Activated naive CD4-positive, alpha-beta T cell (primary cell): ENCODE data around the gene PSMF1.
"Not testable (repeated sequence)": the region's sequence is repeated elsewhere in the genome, so short reads cannot be mapped to it uniquely, and the experiment has no call there.

ENCODE experiments used
- DNase-seq, 4 experiments: peaks; one replicate each; lab custom pipeline; 2025; lab: John Stamatoyannopoulos, UW

The PSMF1 gene

GRCh38 chr20:1122388-1123315 is 4.2 kb downstream of the PSMF1 start:
- DNase-seq: no peak

- no peak for DNase-seq
Observed at GRCh38 chr20:1123666-1124065, 5.3 kb downstream of the PSMF1 start.

- DNase-seq: no peak
Observed at GRCh38 chr20:1124421-1124820, 6.0 kb downstream of the PSMF1 start.

GRCh38 chr20:1125277-1125676 is 6.9 kb downstream of the PSMF1 start:
- no peak for DNase-seq

GRCh38 chr20:1127840-1128239 is 9.4 kb downstream of the PSMF1 start:
- DNase-seq: no peak

GRCh38 chr20:1130058-1130694 is 11.8 kb downstream of the PSMF1 start:
- DNase-seq: no peak

GRCh38 chr20:1130847-1131246 is 12.4 kb downstream of the PSMF1 start:
- no peak for DNase-seq

- DNase-seq: no peak
Observed at GRCh38 chr20:1131354-1131753, 13.0 kb downstream of the PSMF1 start.

GRCh38 chr20:1134355-1134754 is 16.0 kb downstream of the PSMF1 start:
- DNase-seq: no peak

GRCh38 chr20:1134836-1135235 is 16.4 kb downstream of the PSMF1 start:
- no peak for DNase-seq

- DNase-seq: no peak
Observed at GRCh38 chr20:1137236-1137635, 18.8 kb downstream of the PSMF1 start.

- DNase-seq: no peak
Observed at GRCh38 chr20:1144401-1145172, 26.2 kb downstream of the PSMF1 start.

GRCh38 chr20:1146957-1147356 is 28.6 kb downstream of the PSMF1 start:
- DNase-seq: no peak

GRCh38 chr20:1149812-1150211 is 31.4 kb downstream of the PSMF1 start:
- not testable (repeated sequence) for DNase-seq

GRCh38 chr20:1150218-1150617 is 31.8 kb downstream of the PSMF1 start:
- no peak for DNase-seq

- DNase-seq: no peak
Observed at GRCh38 chr20:1150968-1151367, 32.6 kb downstream of the PSMF1 start.

- no peak for DNase-seq
Observed at GRCh38 chr20:1154226-1154625, 35.8 kb downstream of the PSMF1 start.

GRCh38 chr20:1154691-1155090 is 36.3 kb downstream of the PSMF1 start:
- DNase-seq: no peak

- DNase-seq: no peak
Observed at GRCh38 chr20:1155342-1155741, 36.9 kb downstream of the PSMF1 start.

GRCh38 chr20:1160496-1160895 is 42.1 kb downstream of the PSMF1 start:
- no peak for DNase-seq

GRCh38 chr20:1160991-1161390 is 42.6 kb downstream of the PSMF1 start:
- no peak for DNase-seq

- no peak for DNase-seq
Observed at GRCh38 chr20:1163105-1163504, 44.7 kb downstream of the PSMF1 start.

- DNase-seq: no peak
Observed at GRCh38 chr20:1163653-1164052, 45.3 kb downstream of the PSMF1 start.
